OCI-LY7 (cell line): ENCODE data around the gene SERTAD1. TPM values are rescaled to one million over a fixed set of nuclear protein-coding genes. Genes with fewer than 3 reads are reported as not detected.

ENCODE experiments used
- BruUV-seq: library from RNA; stranded (reverse); fragments of 400-500 nt; replicated peaks from 2 replicates; lab custom pipeline; 2021; lab: Mats Ljungman, UMichigan
- CTCF ChIA-PET: fragments of 300-600 bp; sonication (Branson Sonifier 250); formaldehyde crosslinking; loops from one replicate; lab custom pipeline; 2022; ENCODE audit warnings: antibody characterized with exemption; ENCODE audit not compliant: unreplicated experiment; lab: Charles Lee
- POLR2A ChIA-PET: fragments of 300-600 bp; sonication (Branson Sonifier 250); formaldehyde crosslinking; loops from one replicate; lab custom pipeline; 2022; ENCODE audit warnings: antibody characterized with exemption; lab: Charles Lee
- DNase-seq: peaks from one replicate; pipeline ENCODE4 v3.0.0-alpha.2; 2015; ENCODE audit warnings: low spot score
- H2AFZ ChIP-seq: fragments of 200-600 bp; sonication (generic), shearing (Covaris generic); 2 replicates; pipeline ENCODE4 v1.6.1; 2014; ENCODE audit warnings: mild to moderate bottlenecking, antibody characterized with exemption, low read length, moderate library complexity
- H3K27ac ChIP-seq: fragments of 200-600 bp; sonication (generic); 2 replicates; pipeline ENCODE4 v1.5.1; 2014; ENCODE audit warnings: mixed run types, low read depth, mild to moderate bottlenecking, moderate library complexity, low read length, inconsistent platforms; ENCODE audit not compliant: poor library complexity, severe bottlenecking
- H3K36me3 ChIP-seq: fragments of 200-600 bp; sonication (generic); 2 replicates; pipeline ENCODE4 v1.6.1; 2014; ENCODE audit warnings: mild to moderate bottlenecking, antibody characterized with exemption, low read length, moderate library complexity, mixed read lengths; ENCODE audit not compliant: insufficient read depth
- H3K4me1 ChIP-seq: fragments of 200-600 bp; sonication (generic); 2 replicates; pipeline ENCODE4 v1.5.1; 2014; ENCODE audit warnings: mild to moderate bottlenecking, low read length; ENCODE audit not compliant: insufficient read depth, poor library complexity, severe bottlenecking
- H3K4me2 ChIP-seq: fragments of 200-600 bp; sonication (generic); 2 replicates; pipeline ENCODE4 v1.6.1; 2014; ENCODE audit warnings: mild to moderate bottlenecking, low read length
- H3K4me3 ChIP-seq: fragments of 200-600 bp; sonication (generic); 2 replicates; pipeline ENCODE4 v1.5.1; 2014; ENCODE audit warnings: mild to moderate bottlenecking, low read depth, low read length; ENCODE audit not compliant: poor library complexity, severe bottlenecking
- H3K79me2 ChIP-seq: fragments of 200-600 bp; sonication (generic); 2 replicates; pipeline ENCODE4 v1.6.1; 2016; ENCODE audit warnings: low read depth, mild to moderate bottlenecking, low read length, moderate library complexity, mixed read lengths; ENCODE audit not compliant: insufficient read depth
- H3K9me2 ChIP-seq: fragments of 200-600 bp; sonication (generic); 2 replicates; pipeline ENCODE4 v1.6.1; 2016; ENCODE audit warnings: mild to moderate bottlenecking, low read length, mixed read lengths; ENCODE audit not compliant: insufficient read depth
- H3K9me3 ChIP-seq: fragments of 200-600 bp; sonication (generic); 2 replicates; pipeline ENCODE4 v1.6.1; 2014; ENCODE audit warnings: mild to moderate bottlenecking, mixed run types, low read length, mixed read lengths
- H4K20me1 ChIP-seq: fragments of 200-600 bp; sonication (generic); 2 replicates; pipeline ENCODE4 v1.6.1; 2014; ENCODE audit warnings: mild to moderate bottlenecking, antibody characterized with exemption, low read length, moderate library complexity, mixed read lengths; ENCODE audit not compliant: insufficient read depth
- CTCF ChIP-seq: fragments of 200-600 bp; sonication (generic); conservative IDR thresholded peaks from 2 replicates; pipeline ENCODE4 v1.5.1; 2014; ENCODE audit warnings: mild to moderate bottlenecking, antibody characterized with exemption, low read length, moderate library complexity, mixed read lengths
- EZH2phosphoT487 ChIP-seq: fragments of 200-600 bp; sonication (generic); IDR thresholded peaks from 2 replicates; pipeline ENCODE4 v1.6.1; 2018; ENCODE audit warnings: low read depth, borderline replicate concordance, mild to moderate bottlenecking, mixed run types, antibody characterized with exemption, low read length, moderate library complexity, mixed read lengths
- intact Hi-C: fragments of 100-400 bp; cut with micrococcal nuclease; formaldehyde crosslinking; loops from one replicate; pipeline ENCODE4 v1.10.0; 2022; ENCODE audit not compliant: unreplicated experiment
- total RNA-seq, 2 experiments: library from RNA; depleted of rRNA in 1 of 2; stranded (reverse); fragments of >200 nt in 1 of 2; shearing (Covaris generic) in 1 of 2; gene quantifications; 2 replicates each; pipeline ENCODE4 v1.2.3, GENCODE V29; 2014 to 2022

The SERTAD1 gene
- total RNA-seq, 2 experiments from 2014 or later: 5.7 to 6.1 TPM

DNA sequence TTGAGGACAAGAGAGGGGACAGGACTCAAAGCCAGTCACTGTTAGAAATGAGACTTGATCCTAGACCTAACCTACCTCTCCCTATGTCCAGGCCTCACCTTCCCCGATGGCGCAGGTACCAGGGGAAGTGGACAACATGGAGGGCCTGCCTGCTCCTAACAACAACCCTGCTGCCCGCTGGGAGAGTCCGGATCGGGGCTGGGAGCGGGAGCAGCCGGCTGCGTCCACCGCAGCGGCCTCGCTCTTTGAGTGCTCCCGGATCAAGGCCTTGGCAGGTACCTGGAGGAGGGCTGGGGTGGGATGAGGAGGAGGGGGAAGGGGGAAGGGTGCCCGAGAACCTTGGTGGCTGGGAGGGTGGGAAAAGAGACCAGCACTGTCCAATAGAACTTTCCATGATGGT, 46.7 kb upstream of the SERTAD1 start:
- CTCF ChIA-PET: no interaction called here
- BruUV-seq: no TSS peak
- POLR2A ChIA-PET: no interaction called here

GRCh38 chr19:40471111-40471510, 45.3 kb upstream of the SERTAD1 start:
- Histone ChIP-seq H3K79me2 (no peaks in the 10 kb centered on the region), H3K36me3 (no peaks in the 10 kb centered on the region), H2AFZ (no peak overlapping the region), H3K9me3 (no peaks in the 10 kb centered on the region), H3K4me2 (no peak overlapping the region), H3K4me3 (no peak overlapping the region), H3K9me2 (no peaks in the 10 kb centered on the region), H3K4me1 (peaks cover 6% of the 10 kb centered on the region), H3K27ac (no peak overlapping the region), H4K20me1 (no peaks in the 10 kb centered on the region)
- BruUV-seq: no TSS peak
- intact Hi-C loops: no loop called here
- DNase-seq: no peak
- POLR2A ChIA-PET: no interaction called here
- no peak for TF ChIP-seq CTCF
- CTCF ChIA-PET: no interaction called here

More for the DNA sequence above, 46.7 kb upstream of the SERTAD1 start:
- no peaks in the 10 kb centered on the region for H3K9me3 ChIP-seq
- no peaks in the 10 kb centered on the region for H3K36me3 ChIP-seq
- H3K9me2 ChIP-seq: no peaks in the 10 kb centered on the region
- TF ChIP-seq EZH2phosphoT487 (no peak), CTCF (no peak)
- no peaks in the 10 kb centered on the region for H4K20me1 ChIP-seq
- no peak overlapping the region for H3K27ac ChIP-seq
- no peaks in the 10 kb centered on the region for H3K79me2 ChIP-seq
- no peak for DNase-seq
- no peak overlapping the region for H3K4me3 ChIP-seq
- no peaks in the 10 kb centered on the region for H3K4me1 ChIP-seq
- intact Hi-C loops: no loop called here
- no peak overlapping the region for H3K4me2 ChIP-seq
- H2AFZ ChIP-seq: no peak overlapping the region

DNA sequence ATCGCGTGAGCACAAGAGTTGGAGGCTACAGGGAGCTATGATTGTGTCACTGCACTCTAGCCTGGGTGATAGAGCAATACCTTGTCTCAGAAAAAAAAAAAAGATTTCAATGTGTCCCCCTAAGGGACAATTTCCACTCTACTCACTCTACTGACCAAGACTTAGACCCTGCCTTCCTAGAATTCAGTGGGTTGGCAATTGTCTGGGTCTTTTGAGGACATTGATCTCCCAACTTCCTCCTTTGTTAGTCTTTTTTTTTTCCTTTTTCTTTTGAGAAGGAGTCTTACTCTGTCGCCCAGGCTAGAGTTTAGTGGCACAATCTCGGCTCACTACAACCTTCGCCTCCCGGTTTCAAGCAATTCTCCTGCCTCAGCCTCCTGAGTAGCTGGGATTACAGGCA, 43.2 kb upstream of the SERTAD1 start:
- no peaks in the 10 kb centered on the region for H3K79me2 ChIP-seq
- H3K27ac ChIP-seq: no peak overlapping the region
- H3K4me1 ChIP-seq: peaks cover 19% of the 10 kb centered on the region
- H4K20me1 ChIP-seq: no peaks in the 10 kb centered on the region
- DNase-seq: no peak
- no peak overlapping the region for H2AFZ ChIP-seq
- H3K4me3 ChIP-seq: no peak overlapping the region
- no peaks in the 10 kb centered on the region for H3K36me3 ChIP-seq
- intact Hi-C loops: no loop called here
- no peak for TF ChIP-seq EZH2phosphoT487
- TF ChIP-seq CTCF: no peak
- BruUV-seq: no TSS peak
- ChIA-PET POLR2A (no interaction called here), CTCF (no interaction called here)
- H3K4me2 ChIP-seq: no peak overlapping the region
- no peaks in the 10 kb centered on the region for H3K9me3 ChIP-seq
- H3K9me2 ChIP-seq: no peaks in the 10 kb centered on the region
